BE2C (cell line): ENCODE data around the gene ZNF783.
"Not testable (repeated sequence)": the region's sequence is repeated elsewhere in the genome, so short reads cannot be mapped to it uniquely, and the experiment has no call there.

Experiments
- DNase-seq: peaks from one replicate; pipeline ENCODE4 v3.0.0-alpha.2; 2020
- H3K27me3 ChIP-seq: fragments of 250-450 bp; sonication (Bioruptor Pico); 2 replicates; pipeline ENCODE4 v1.5.1; 2020; ENCODE audit warnings: mild to moderate bottlenecking
- H3K36me3 ChIP-seq: fragments of 250-450 bp; sonication (Bioruptor Pico); 2 replicates; pipeline ENCODE4 v1.5.1; 2020; ENCODE audit warnings: mild to moderate bottlenecking
- H3K4me1 ChIP-seq: fragments of 250-450 bp; sonication (Bioruptor Pico); 2 replicates; pipeline ENCODE4 v1.5.1; 2020
- H3K4me3 ChIP-seq: 2 replicates; pipeline ENCODE4 v1.5.1; 2011; ENCODE audit warnings: low read depth, low read length
- H3K9me3 ChIP-seq: fragments of 250-450 bp; sonication (Bioruptor Pico); 2 replicates; pipeline ENCODE4 v1.5.1; 2020
- CTCF ChIP-seq: IDR thresholded peaks from 2 replicates; pipeline ENCODE4 v1.5.1; 2012; ENCODE audit warnings: mild to moderate bottlenecking, low read depth, low read length

ZNF783 gene

GRCh38 chr7:149226840-149227494, 35.0 kb upstream of the ZNF783 start:
- H3K36me3 ChIP-seq = peaks cover 14% of the 10 kb centered on the region
- no peaks in the 10 kb centered on the region for H3K4me1 ChIP-seq
- H3K4me3 ChIP-seq = no peak overlapping the region
- DNase-seq = no peak
- H3K27me3 ChIP-seq = peaks cover 4% of the 10 kb centered on the region
- no peak for TF ChIP-seq CTCF
- no peaks in the 10 kb centered on the region for H3K9me3 ChIP-seq

GRCh38 chr7:149228831-149229471, 33.0 kb upstream of the ZNF783 start:
- Histone ChIP-seq H3K36me3 (peaks cover 10% of the 10 kb centered on the region), H3K4me1 (no peaks in the 10 kb centered on the region), H3K9me3 (no peaks in the 10 kb centered on the region), H3K27me3 (peaks cover 4% of the 10 kb centered on the region), H3K4me3 (no peak overlapping the region)
- no peak for DNase-seq
- TF ChIP-seq CTCF = no peak

GRCh38 chr7:149229526-149229925, 32.5 kb upstream of the ZNF783 start:
- no peaks in the 10 kb centered on the region for H3K4me1 ChIP-seq
- no peak for DNase-seq
- H3K27me3 ChIP-seq = peaks cover 4% of the 10 kb centered on the region
- no peak overlapping the region for H3K4me3 ChIP-seq
- peaks cover 5% of the 10 kb centered on the region for H3K36me3 ChIP-seq
- TF ChIP-seq CTCF = no peak
- no peaks in the 10 kb centered on the region for H3K9me3 ChIP-seq

- H3K4me1 ChIP-seq = no peaks in the 10 kb centered on the region
- H3K9me3 ChIP-seq = no peaks in the 10 kb centered on the region
- no peak for TF ChIP-seq CTCF
- no peaks in the 10 kb centered on the region for H3K36me3 ChIP-seq
- peaks cover 11% of the 10 kb centered on the region for H3K27me3 ChIP-seq
- no peak overlapping the region for H3K4me3 ChIP-seq
- DNase-seq = no peak
These were observed 29.6 kb upstream of the ZNF783 start for GRCh38 chr7:149232362-149232761.

- not testable (repeated sequence) for H3K9me3 ChIP-seq, H3K4me3 ChIP-seq, H3K4me1 ChIP-seq, DNase-seq, H3K36me3 ChIP-seq
- H3K27me3 ChIP-seq = peaks cover 11% of the 10 kb centered on the region
These were observed 28.3 kb upstream of the ZNF783 start for GRCh38 chr7:149233655-149234204.

GRCh38 chr7:149237502-149237901, 24.5 kb upstream of the ZNF783 start:
- Histone ChIP-seq H3K27me3 (0 out of 2 replicates have a peak, but pooled peaks cover 7% of the 10 kb centered on the region), H3K36me3 (no peaks in the 10 kb centered on the region), H3K4me3 (no peak overlapping the region), H3K4me1 (0 out of 2 replicates have a peak, but pooled peaks cover 4% of the 10 kb centered on the region), H3K9me3 (no peaks in the 10 kb centered on the region)
- peak; percentile 29 for DNase-seq
- TF ChIP-seq CTCF = no peak
